HL-60/S4 treated with phorbol 12-myristate 13-acetate at 8.2 ng/mL for 4 days and 3 days (cell line): Measurements from ENCODE around the gene KHDC4.

Experiments used
- in situ Hi-C: fragments of 300-500 bp; cut with MboI; formaldehyde crosslinking; loops from 2 replicates; pipeline ENCODE4 v1.15.0; 2022; ENCODE audit warnings: low sequenced_read_pairs

KHDC4 gene

GRCh38 chr1:155880251-155880650 lies 54.0 kb downstream of the KHDC4 start:
- in situ Hi-C loops = no loop called here

GRCh38 chr1:155877945-155878344 lies 56.3 kb downstream of the KHDC4 start:
- in situ Hi-C loops = no loop called here

GRCh38 chr1:155873860-155874259 lies 60.4 kb downstream of the KHDC4 start:
- in situ Hi-C loops = no loop called here

- in situ Hi-C loops = no loop called here
Measured at GRCh38 chr1:155872527-155872926, 61.7 kb downstream of the KHDC4 start.

GRCh38 chr1:155871390-155871789 lies 62.8 kb downstream of the KHDC4 start:
- in situ Hi-C loops = no loop called here

- in situ Hi-C loops = no loop called here
Measured at GRCh38 chr1:155867766-155868165, 66.4 kb downstream of the KHDC4 start.

- in situ Hi-C loops = no loop called here
Measured at GRCh38 chr1:155864393-155864792, 69.8 kb downstream of the KHDC4 start.
